RPMI8226 (cell line): ENCODE results near the gene CPM.
"Not testable (repeated sequence)": the region's sequence is repeated elsewhere in the genome, so short reads cannot be mapped to it uniquely, and the experiment has no call there.

ENCODE experiments used
- DNase-seq: peaks from one replicate; pipeline ENCODE4 v3.0.0-alpha.2; 2015

The CPM gene

DNA sequence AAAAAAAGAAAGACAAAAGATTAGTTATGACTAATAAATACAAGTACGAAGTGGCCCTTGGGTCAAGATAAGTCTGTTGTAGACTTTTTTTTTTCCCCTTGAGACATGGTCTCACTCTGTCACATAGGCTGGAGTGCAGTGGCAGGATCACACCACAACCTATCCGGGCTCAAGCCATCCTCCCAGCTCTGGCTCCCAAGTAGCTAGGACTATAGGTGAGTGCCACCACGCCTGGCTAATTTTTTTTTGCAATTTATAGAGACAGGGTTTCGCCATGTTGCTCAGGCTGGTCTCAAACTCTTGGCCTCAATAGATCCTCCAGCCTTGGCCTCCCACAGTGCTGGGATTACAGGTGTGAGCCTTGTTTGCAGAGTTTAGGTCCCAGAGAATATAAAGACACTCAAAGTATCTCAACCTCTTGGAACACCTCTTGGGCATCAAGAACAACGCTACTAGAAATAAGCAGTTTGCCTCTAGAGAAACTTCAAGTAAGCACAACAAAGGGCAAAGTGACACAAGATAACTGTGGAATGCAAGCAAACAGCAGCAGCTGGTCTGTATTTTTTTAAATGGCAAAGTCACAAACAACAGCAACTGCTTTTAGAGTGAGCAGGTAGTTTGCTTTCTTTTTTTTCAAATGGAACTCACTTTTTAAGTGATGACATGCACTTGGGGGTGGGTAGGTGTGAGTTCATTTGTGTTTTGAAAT is 128.9 kb downstream of the CPM start:
- no peak for DNase-seq

DNA sequence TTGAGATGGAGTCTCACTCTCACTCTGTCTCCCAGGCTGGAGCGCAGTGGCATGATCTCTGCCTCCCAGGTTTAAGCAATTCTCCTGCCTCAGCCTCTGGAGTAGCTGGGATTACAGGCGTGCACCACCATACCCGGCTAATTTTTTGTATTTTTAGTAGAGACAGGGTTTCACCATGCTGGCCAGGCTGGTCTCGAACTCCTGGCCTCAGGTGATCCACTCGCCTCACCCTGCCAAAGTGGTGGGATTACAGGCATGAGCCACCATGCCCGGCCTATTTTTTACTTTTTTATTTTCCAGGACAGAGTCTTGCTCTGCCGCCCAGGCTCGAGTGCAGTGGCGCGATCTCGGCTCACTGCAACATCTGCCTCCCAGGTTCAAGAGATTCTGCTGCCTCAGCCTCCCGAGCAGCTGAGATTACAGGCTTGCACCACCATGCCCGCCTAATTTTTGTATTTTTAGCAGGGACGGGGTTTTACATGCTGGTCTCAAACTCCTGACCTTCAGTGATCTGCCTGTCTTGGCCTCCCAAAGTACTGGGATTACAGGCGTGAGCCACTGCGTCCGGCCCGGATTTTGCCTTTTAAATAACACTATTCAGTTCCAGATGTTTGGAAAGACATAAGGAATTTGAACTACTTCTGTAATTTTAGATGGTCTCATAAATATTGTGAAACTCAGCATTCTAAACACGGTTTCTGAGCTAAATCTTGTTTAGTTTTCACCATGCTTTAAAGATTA is 129.9 kb downstream of the CPM start:
- DNase-seq, result not testable (repeated sequence)

DNA sequence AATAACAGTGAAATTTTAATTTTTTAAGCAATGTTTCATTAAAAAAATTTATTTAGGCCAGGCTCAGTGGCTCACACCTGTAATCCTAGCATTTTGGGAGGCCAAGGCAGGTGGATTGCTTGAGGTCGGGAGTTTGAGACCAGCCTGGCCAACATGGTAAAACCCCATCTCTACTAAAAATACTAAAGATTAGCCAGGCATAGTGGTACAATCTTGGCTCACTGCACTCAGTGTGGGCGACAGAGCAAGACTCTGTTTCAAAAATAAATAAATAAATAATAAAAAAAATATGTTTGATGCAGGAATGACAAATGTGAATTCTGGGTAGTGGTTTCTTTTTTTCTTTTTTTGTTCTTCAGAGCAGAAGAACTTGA is 130.6 kb downstream of the CPM start:
- not testable (repeated sequence) for DNase-seq
